BJ (cell line): Measurements from ENCODE around the gene OR5K2. TPM values are rescaled to one million over a fixed set of nuclear protein-coding genes. Genes with fewer than 3 reads are reported as not detected.

Experiments
- CTCF ChIA-PET: fragments of 350-600 bp; formaldehyde crosslinking; extraction: SDS; loops from one replicate; lab custom pipeline; 2021; ENCODE audit warnings: antibody characterized with exemption, inconsistent platforms; lab: Yijun Ruan, JAX
- POLR2A ChIA-PET: fragments of 300-600 bp; sonication (Branson Sonifier 250); formaldehyde crosslinking; extraction: SDS; loops from one replicate; lab custom pipeline; 2021; ENCODE audit warnings: antibody characterized with exemption; lab: Charles Lee
- DNase-seq: peaks from one replicate; pipeline ENCODE4 v3.0.0-alpha.2; 2011; ENCODE audit warnings: low read depth
- H3K27me3 ChIP-seq: 2 replicates; pipeline ENCODE4 v1.6.0; 2011; ENCODE audit warnings: low read length; ENCODE audit not compliant: control insufficient read depth, insufficient read depth
- H3K36me3 ChIP-seq: 2 replicates; pipeline ENCODE4 v1.5.1; 2011; ENCODE audit warnings: low read length; ENCODE audit not compliant: control insufficient read depth, insufficient read depth
- H3K4me3 ChIP-seq: 2 replicates; pipeline ENCODE4 v1.5.1; 2011; ENCODE audit warnings: low read depth, mild to moderate bottlenecking, control low read depth, low read length
- CTCF ChIP-seq: IDR thresholded peaks from 2 replicates; pipeline ENCODE4 v1.5.1; 2011; ENCODE audit warnings: low read depth, mild to moderate bottlenecking, control low read depth, inconsistent platforms, low read length, moderate library complexity; ENCODE audit not compliant: insufficient read depth
- polyA plus RNA-seq: library from polyadenylated mRNA; depleted of rRNA; stranded (reverse); fragments of >200 nt; gene quantifications from 2 replicates; pipeline ENCODE4 v1.2.3, GENCODE V29; 2011

The OR5K2 gene
- polyA plus RNA-seq, 1 experiment = not detected

- CTCF ChIA-PET = no interaction called here
- no peak for TF ChIP-seq CTCF
- no peaks in the 10 kb centered on the region for H3K36me3 ChIP-seq
- POLR2A ChIA-PET = no interaction called here
- no peak overlapping the region for H3K4me3 ChIP-seq
- DNase-seq = no peak
- no peaks in the 10 kb centered on the region for H3K27me3 ChIP-seq
These were observed 2.5 kb downstream of the OR5K2 start for GRCh38 chr3:98500019-98500418.

- Histone ChIP-seq H3K4me3 (no peak overlapping the region), H3K36me3 (no peaks in the 10 kb centered on the region), H3K27me3 (no peaks in the 10 kb centered on the region)
- ChIA-PET CTCF (no interaction called here), POLR2A (no interaction called here)
- no peak for TF ChIP-seq CTCF
- DNase-seq = no peak
These were observed 3.8 kb downstream of the OR5K2 start for GRCh38 chr3:98501270-98501669.

GRCh38 chr3:98501863-98502576, 4.5 kb downstream of the OR5K2 start:
- Histone ChIP-seq H3K27me3 (no peaks in the 10 kb centered on the region), H3K4me3 (no peak overlapping the region), H3K36me3 (no peaks in the 10 kb centered on the region)
- ChIA-PET CTCF (no interaction called here), POLR2A (no interaction called here)
- DNase-seq = no peak
- no peak for TF ChIP-seq CTCF

GRCh38 chr3:98504539-98504938, 7.1 kb downstream of the OR5K2 start:
- CTCF ChIA-PET = no interaction called here
- POLR2A ChIA-PET = no interaction called here
- DNase-seq = no peak
- H3K27me3 ChIP-seq = no peaks in the 10 kb centered on the region
- H3K36me3 ChIP-seq = no peaks in the 10 kb centered on the region; the same call in 1 of the 2 replicates
- H3K4me3 ChIP-seq = no peak overlapping the region
- no peak for TF ChIP-seq CTCF

- no peaks in the 10 kb centered on the region for H3K27me3 ChIP-seq
- no peak for DNase-seq
- TF ChIP-seq CTCF = no peak
- H3K36me3 ChIP-seq = no peaks in the 10 kb centered on the region; the same call in 1 of the 2 replicates
- ChIA-PET POLR2A (interaction anchor here (0.7 kb wide), 1 partner anchor 94 kb away, joined by 3 read pairs; no protein-coding TSS in a partner anchor), CTCF (interaction anchor here (0.7 to 1.5 kb wide), 2 partner anchors 32 to 796 kb away, joined by 3 to 4 read pairs; no protein-coding TSS in a partner anchor)
- no peak overlapping the region for H3K4me3 ChIP-seq
These were observed 11.1 kb downstream of the OR5K2 start for GRCh38 chr3:98508582-98508981.
